ENCODE measurements around the gene SLC22A16.

DNA sequence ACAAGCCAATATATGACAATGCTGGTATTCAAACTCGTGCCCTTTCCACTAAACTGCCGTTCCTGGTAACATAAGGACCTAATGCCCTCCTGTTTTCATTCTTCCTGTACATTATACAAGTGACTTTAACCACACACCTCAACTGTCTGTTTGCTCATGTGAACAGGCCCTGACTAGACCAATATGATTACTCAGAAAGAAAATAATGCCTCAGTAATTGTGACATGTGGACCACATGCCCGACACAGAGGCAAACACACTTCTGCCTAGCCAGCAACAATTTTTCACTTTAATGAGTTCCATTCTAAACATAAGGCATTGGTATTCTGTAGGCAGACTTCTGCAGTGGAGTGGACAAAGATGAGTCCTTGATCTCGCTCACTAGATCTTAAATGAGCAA lies 30.0 kb downstream of the SLC22A16 start:
- TF ChIP-seq MYBL2 (CRISPR knock-in tag; IDR thresholded peaks at IDR 0.05) (no peak), SP1 (CRISPR knock-in tag; conservative IDR thresholded peaks at IDR 0.05) (no peak), JUN (CRISPR knock-in tag; IDR thresholded peaks at IDR 0.05) (no peak), FOXJ3 (CRISPR knock-in tag; IDR thresholded peaks at IDR 0.05; ENCODE audit: borderline replicate concordance) (no peak), SOX15 (CRISPR knock-in tag; IDR thresholded peaks at IDR 0.05) (no peak), ZBTB21 (CRISPR knock-in tag; IDR thresholded peaks at IDR 0.05; ENCODE audit: borderline replicate concordance) (no peak), FOXK1 (CRISPR knock-in tag; IDR thresholded peaks at IDR 0.05) (no peak)
- TF ChIP-seq, protein P1, sequence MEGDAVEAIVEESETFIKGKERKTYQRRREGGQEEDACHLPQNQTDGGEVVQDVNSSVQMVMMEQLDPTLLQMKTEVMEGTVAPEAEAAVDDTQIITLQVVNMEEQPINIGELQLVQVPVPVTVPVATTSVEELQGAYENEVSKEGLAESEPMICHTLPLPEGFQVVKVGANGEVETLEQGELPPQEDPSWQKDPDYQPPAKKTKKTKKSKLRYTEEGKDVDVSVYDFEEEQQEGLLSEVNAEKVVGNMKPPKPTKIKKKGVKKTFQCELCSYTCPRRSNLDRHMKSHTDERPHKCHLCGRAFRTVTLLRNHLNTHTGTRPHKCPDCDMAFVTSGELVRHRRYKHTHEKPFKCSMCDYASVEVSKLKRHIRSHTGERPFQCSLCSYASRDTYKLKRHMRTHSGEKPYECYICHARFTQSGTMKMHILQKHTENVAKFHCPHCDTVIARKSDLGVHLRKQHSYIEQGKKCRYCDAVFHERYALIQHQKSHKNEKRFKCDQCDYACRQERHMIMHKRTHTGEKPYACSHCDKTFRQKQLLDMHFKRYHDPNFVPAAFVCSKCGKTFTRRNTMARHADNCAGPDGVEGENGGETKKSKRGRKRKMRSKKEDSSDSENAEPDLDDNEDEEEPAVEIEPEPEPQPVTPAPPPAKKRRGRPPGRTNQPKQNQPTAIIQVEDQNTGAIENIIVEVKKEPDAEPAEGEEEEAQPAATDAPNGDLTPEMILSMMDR (IDR thresholded peaks at IDR 0.05): no peak
- TF ChIP-seq, protein P2, sequence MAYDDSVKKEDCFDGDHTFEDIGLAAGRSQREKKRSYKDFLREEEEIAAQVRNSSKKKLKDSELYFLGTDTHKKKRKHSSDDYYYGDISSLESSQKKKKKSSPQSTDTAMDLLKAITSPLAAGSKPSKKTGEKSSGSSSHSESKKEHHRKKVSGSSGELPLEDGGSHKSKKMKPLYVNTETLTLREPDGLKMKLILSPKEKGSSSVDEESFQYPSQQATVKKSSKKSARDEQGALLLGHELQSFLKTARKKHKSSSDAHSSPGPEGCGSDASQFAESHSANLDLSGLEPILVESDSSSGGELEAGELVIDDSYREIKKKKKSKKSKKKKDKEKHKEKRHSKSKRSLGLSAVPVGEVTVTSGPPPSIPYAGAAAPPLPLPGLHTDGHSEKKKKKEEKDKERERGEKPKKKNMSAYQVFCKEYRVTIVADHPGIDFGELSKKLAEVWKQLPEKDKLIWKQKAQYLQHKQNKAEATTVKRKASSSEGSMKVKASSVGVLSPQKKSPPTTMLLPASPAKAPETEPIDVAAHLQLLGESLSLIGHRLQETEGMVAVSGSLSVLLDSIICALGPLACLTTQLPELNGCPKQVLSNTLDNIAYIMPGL (CRISPR knock-in tag; IDR thresholded peaks at IDR 0.05): no peak
- TF ChIP-seq, protein P3, sequence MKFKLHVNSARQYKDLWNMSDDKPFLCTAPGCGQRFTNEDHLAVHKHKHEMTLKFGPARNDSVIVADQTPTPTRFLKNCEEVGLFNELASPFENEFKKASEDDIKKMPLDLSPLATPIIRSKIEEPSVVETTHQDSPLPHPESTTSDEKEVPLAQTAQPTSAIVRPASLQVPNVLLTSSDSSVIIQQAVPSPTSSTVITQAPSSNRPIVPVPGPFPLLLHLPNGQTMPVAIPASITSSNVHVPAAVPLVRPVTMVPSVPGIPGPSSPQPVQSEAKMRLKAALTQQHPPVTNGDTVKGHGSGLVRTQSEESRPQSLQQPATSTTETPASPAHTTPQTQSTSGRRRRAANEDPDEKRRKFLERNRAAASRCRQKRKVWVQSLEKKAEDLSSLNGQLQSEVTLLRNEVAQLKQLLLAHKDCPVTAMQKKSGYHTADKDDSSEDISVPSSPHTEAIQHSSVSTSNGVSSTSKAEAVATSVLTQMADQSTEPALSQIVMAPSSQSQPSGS (CRISPR knock-in tag; IDR thresholded peaks at IDR 0.05; ENCODE audit: borderline replicate concordance, low read depth): no peak
